SK-N-DZ (cell line): ENCODE data around the gene ZBTB22.
A peak's percentile ranks its signal among the peaks of the same experiment; 100 is the strongest.
"Not testable (repeated sequence)": the region's sequence is repeated elsewhere in the genome, so short reads cannot be mapped to it uniquely, and the experiment has no call there.

Experiments
- DNase-seq: peaks from one replicate; pipeline ENCODE4 v3.0.0-alpha.2; 2015; ENCODE audit warnings: low spot score

The ZBTB22 gene

DNA sequence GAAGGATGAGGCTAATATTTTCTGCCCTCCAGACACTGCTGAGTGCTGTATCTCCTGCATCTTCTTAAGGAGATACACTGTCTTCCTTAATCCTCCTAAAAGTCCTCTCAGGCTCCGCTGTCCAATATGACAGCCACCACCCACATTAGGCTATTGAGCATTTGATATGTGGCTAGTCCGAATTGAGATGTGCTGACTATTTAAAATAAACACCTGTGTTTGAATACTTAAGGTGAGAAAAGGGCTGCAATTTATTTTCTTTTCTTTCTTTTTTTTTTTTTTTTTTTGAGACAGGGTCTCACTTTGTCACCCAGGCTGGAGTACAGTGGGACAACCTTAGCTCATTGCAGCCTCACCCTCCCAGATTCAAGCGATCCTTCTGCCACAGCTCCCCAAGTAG is 15.7 kb downstream of the ZBTB22 start:
- no peak for DNase-seq

DNA sequence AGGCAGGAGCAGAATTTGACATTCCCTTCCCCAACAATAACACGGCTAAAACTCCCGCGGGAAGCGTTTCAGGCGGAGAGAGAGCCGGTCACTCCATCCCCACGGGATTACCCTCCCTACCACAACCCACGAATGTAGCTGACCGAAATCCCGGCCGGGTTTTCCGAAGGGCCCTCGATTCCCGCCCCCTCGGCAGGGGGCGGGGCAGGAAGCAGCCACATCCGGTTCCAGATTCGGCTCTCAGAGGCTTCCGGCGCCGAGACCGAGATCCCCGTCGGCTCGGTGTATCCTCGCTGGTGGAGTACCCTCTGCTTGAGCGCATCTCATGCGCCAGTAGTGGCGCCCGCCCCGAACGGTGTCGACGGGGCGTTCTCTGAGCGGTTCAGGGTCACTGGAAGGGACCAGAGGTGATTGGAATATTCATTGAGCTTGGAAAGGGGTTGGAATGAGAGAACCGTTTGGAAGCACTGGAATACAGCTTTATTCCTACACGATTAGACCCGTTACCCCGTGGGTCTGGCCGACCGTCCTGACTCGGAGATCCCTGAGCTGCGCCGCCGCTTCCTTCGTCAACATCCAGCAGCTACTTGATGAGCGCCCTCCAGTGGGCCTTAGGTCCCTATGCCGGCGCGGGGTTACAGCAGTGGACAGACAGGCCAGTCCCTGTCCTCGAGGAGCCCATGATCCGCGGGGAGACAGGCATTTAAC is 18.2 kb downstream of the ZBTB22 start:
- peak; percentile 94 for DNase-seq

DNA sequence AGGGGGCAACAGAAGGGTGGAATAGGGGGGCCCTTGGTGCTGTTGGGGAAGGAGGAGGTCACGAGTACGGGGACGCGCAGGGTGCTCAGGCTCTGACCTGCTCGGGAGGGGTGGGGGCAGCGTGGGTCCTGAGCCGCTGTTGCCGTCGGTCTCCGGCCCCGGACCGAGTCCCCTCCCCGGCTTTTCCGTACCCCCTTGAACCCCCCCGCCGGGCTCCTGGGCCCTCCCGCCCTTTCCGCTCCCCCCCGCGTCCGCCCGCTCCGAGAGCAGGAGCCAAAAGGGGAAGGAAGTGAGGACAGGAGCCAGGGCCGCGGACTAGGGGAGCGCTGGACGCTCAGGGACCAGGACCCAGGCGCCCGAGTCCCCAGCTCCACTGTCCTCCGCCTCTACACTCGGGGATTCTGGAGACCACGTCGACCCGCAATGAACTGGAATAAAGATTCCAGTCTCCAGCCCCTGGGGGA is 18.7 kb downstream of the ZBTB22 start, which contains the start of gene RGL2:
RGL2 (minus strand) TSS at position 170 of the 464 bp plus-strand sequence. CDS start 332 bp downstream, outside the sequence.
- DNase-seq = no peak

DNA sequence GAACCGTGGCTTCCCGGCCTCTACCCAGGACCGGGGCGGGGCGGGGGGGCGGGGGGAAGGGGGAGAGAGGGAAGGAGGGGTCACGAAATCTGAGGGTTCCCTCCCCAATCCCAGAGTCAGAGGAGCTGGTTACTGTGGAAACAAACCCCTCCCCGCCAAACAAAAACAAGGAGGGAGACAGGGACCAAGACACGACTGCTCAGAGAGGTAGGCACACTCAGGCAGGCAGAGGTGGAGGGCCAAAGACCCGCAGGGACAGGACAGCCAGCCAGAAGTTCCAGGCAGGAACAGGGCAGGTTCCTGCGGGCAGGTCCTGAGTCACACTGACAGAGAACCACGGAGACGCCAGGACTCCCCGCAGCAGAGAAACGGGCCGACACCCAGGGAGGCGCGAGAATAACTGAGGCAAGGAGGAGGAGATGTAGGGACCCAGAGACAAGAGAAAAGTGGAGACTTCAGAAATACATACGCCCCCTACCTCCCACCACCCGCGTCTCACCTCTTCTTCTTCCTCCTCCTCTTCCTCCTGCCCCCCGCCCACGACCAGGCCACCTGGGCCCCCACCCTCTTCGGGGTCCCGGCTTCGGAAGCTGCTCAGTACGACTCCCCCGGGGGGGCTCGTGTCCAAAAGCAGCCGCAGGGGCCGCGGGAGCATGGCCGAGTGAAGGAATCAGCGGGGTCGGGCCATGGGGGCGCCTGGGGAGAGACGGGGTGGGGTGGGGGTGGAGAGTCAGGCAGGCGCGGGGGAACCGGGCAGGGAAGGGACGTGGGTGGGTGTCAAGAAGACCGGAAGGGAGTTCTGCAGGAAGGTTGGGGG is 19.4 kb downstream of the ZBTB22 start:
- DNase-seq = peak; percentile 54

DNA sequence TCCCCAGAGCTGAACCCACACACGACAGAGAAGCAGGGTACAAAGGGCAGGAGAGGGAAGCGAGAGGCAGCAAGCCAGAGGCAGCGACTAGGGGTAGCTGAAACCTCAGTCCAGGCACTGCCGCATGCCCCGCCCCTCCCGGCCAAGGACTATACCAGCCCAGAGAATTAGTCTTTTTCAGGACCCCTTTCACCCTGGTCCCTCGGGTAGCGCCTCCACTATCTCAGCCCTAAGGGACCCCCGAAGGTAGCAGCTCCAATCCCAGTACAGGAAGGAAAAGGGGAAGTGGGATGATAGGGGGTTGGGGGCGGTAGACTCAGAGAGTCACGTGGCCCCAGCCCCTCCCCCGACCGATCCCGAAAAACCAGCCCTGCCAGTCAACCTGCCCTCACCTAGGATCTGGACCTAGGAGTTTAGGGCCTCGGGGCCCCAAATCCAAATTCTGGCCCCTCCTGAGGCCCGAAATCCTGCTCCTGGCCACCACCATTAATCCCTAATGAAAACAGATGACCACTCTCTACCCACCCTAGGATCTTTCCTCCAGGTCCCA is 20.1 kb downstream of the ZBTB22 start:
- DNase-seq = no peak

DNA sequence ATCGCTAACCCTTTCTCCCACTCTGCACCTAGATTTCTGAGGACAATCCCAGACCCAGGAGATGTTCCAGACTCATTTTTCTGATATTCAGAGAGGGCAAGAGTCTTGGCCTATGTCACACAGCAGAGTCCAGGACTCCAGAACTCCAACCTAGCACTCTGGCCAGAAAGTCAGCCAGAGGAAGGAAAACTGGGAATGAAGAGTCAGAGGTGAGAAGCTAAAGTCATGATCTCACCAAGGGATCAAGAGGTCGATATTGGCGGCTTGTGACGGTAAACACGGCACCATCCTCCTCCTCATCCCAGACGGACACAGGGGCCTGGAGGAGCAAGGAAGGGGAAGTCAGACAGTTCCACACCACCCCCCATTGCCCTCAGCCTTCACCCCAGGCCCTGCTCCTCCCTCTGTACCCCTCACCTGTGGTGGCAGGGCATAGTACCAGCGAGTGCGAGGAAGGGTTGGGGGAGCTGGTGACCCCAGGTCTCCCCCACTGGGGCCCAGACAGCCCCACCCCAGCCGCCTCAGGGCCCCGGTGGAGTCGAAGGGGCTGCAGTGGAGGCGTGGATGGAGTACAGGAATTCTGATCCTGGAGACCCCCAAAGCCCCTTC is 20.6 kb downstream of the ZBTB22 start:
- no peak for DNase-seq

DNA sequence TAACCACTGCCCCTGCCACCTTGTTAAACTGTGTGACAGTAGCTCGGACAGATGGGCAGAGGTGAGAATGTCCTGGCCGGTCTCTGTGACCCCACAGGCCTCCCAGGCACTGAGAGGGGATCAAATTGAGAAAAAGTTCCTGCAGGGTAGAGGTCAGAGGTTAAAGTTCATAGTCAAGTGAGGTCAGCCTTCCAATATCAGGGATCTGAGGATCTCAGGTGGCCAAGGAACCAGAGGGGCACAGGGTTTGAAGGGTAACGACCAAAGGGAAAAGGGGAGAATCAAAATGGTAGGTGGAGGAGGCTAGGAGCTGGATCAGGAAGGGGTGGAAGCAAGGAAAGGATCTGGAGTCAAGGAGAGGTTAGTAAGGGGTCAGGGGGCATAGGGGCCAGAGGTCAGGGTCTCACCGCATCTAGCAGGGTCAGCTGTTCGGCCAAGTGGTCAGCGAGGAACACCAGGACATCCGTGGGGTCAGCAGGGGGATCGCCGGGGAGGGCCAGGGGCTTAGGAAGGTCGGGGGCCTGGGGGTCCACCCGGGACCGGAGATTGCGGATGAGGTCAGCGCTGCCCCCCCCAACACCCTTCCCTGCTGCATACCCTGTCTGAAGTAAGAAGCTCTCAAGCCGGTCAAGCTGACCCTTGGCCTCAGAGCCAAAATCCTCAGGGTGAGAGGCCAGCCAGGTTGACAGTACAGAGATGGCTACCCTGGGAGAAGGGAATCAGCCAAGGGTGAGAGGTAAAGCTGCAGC is 21.7 kb downstream of the ZBTB22 start:
- DNase-seq = no peak

DNA sequence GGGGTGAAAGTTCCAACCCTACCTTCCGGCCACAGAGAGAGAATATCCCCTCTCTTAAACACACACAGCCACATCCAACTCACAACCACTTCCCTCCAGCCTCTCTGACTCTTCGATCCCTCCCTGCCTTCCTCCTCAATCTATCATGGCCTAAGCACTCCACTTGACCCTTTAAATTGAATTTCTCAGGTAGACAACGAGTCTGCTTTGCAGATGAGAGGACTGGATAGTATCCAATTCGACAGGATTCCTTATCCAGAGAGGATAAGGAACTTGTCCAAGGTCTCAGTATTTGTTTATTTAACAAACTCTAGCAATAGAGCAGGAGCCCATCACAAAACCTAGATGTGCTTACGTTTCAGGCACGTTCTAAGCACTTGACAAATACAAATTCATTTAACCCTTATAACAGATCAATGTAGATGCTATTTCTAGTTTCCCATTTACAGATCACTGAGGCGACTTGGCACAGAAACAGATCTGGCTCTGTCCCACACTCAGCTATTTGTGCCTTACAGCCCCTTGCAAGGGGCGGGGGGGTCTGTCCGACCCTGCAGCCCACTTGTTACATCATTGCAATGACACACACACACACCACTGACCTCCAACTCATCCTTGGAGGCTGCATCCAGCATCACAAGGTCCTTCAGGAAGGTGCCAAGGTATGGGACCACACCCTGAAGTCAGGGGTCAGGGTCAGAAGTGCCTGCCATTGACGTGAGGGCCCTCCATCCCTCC is 23.3 kb downstream of the ZBTB22 start:
- peak; percentile 78 for DNase-seq

DNA sequence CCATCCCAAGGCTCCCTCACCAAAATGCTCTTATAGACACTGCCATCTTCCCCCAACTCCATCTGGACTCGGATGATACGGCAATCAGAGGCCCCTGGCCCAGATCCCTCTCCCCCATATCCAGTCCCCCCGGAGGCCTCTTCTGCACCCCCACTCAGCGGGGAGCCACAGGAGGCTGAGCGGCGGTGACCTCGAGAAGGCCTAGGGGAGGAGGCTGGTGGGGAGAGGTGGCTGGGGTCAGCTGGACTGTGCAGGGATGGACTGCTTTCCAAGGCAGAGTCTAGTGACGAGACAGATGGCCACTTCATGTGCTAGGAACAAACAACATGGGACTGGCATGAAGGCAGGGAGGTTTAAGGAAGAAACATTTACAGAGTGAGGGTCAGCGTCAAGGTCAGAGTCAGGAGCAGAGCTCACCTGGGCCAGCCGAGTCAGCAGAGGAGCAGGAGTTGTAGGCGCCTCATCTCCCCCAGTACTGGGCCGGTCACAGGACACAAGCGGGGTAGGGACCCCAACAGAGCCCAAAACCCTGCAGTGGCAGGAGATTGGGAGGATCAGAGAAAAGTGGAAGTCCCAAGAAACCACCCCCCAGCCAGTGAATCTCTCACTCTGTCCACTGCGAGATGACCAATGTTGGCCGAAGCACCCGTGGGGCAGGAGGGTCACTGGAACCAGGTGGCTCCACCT is 24.4 kb downstream of the ZBTB22 start:
- DNase-seq = no peak

DNA sequence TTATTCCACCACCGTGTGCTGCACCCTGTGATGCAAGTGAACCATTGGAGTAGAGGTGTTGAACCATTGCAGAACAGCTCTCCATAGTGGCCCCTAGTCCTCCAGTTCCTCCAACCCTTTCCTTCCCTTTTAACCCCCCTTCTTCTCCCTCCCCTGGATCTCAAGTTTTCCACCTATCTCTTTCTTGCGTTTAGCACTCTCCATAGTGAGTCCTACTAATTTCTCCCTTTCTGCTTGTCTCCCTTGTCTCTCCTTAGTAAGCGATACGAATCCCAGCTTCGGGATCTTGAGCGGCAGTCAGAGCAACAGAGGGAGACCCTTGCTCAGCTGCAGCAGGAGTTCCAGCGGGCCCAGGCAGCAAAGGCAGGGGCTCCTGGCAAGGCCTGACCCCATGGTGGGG is 27.1 kb downstream of the ZBTB22 start:
- no peak for DNase-seq

DNA sequence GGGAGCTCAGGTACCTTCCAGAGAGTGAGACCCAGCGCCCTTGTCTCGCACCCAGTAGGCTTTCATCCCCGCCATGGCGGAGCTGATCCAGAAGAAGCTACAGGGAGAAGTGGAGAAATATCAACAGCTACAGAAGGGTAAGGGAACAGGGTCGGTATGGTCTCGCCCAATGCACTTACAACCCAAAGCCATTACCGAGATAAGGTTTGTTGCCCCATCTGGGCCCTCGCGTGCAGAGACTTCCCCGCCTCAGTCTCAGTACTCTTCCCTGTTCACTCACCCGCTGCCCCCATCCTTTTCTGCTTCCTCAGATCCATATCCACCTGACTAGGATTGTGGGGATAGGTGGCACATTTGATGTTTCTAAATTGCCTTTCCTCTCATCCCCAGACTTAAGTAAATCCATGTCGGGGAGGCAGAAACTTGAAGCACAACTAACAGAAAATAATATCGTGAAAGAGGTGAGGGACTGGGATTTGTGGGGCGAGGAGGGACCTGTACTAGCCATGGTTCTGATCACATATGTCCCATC is 27.7 kb downstream of the ZBTB22 start:
- no peak for DNase-seq

DNA sequence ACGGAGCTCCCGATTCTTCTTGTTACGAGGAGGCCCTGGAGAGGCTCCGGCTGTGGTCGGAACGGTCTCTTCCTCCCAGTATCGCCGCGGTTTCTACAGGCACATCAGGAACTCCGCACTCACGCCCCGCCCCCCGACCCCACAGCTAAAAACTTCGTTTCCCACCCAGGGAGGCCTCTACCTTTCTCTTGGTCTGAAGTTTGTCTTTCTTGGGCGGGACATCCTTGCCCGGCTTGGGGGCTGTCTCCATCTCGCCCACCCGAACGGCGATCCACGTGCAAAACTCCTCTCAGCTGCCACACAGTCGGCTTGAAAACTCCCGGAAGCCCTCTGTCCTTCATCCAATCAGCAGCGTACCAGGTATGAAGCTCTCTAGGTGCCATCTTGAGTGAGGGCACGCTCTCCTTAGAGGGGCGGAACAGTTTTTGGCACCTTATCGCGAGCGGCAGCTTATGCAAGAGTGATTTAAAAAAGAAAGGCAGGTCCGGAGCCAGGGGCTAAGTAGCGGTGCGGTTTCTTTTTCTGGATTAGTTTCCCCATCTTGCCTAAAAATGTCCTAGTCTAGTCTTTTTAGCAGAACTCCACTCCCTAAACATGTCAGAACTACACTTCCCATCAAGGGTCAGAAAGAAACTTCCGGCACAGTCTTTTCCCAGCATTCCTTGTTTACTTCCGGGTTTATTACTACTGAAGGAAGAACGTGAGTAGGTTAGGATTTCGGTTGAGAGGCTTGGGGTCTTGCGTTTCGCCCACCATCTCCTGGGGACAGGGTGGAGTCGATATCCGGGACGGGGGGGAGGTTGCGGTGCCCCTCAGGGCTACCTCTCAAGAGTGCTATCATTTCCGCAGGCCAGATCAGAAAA is 28.4 kb downstream of the ZBTB22 start, which contains the start of the genes PFDN6 and WDR46:
PFDN6 (plus strand) TSS at position 681 of the 863 bp plus-strand sequence. CDS start 256 bp downstream, outside the sequence.
WDR46 (minus strand) TSS at position 319 of the 863 bp plus-strand sequence; CDS start at position 250, 69 bp downstream.
- DNase-seq = peak; percentile 93

DNA sequence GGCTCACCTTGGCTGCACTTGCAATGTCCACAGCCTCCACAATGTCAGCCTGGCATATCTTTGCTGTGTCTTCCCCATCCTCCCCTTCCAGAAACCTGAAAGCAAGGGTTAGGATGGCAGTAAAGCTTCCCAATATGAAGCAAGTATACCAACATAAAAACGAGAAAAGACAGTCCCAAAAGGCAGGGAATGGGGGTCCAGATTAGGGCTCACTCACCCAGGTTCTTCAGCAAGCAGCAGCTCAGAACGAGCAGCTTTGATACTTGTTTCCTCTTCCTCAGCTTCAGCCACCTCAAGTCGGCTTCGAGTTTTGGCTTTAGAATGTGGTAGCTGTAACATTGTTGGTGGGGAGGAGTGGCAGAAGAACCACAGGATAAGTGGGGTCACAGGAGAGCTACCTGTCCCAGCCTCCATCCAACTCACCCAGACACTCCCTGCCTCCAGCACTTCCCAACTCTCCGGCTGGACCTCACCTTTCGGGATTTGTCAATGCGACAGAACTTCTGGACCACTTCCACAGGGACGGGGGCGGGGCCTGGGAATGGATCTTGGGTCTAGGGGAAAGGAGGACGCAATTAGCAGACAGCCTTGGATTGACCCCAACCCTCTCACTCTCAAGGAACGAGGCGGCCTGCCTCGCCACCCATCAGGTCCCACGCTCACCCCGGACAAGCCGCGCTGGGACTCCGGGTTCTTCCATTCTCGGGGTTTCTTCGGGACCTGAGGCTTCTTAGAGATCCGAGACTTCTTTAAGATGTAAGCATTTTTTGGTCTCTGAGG is 29.2 kb downstream of the ZBTB22 start:
- no peak for DNase-seq

DNA sequence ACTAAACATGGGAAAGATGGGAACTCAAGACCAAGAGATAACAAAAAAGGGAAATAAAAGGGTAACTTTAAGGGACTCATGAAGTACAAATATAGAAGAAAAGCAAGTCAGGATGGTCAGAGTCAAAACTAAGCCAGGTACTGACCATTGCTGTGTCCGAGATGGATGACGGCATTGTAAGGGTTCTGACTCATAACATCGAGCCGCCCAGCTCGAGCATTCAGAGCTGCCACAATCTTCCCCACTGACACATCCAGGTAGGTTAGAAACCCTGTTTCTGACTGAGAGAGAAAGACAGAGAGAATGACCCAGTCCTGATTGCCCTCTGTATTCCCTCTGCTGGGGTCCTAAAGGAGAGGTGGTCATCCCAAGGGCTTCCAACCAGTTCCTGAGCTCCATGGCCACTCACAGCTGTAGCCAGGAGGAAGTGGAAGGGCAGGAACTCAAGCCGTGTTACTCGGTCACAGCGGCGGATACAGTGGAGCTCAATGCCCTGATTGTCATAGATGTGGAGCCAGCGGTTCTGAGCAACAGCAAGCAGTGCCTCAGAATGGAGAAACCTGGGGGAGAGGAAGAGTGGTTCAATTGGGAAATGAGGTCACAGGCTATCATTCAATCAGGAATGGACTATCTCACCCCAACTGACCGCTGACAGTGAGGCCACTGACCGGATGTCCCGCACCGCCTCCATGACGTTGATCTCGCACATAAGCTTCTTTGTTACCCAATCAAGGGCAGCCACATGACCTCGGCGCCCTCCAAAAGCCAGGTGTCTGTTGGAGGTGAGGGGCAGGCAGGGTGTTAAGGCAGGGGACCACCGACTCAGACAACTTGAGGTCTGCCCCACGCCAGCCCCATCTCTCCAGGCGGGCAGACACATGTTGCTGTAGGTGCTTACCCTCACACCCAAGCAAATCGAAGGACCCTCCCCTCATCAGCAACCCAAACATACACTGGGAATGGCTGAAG is 30.3 kb downstream of the ZBTB22 start:
- DNase-seq = no peak

DNA sequence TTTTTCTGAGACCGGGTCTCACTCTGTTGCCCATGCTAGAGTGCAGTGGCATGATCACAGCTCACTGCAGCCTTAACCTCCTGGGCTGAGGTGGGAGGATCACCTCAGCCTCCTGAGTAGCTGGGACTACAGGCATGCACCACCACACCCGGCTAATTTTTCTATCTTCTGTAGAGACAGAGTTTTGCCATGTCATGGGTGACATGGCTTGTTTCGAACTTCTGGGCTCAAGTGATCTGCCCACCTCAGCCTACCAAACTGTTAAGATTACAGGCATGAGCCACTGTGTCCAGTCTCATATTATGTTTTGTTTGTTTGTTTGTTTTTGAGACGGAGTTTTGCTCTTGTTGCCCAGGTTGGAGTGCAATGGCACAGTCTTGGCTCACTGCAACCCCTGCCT is 32.3 kb downstream of the ZBTB22 start:
- DNase-seq = not testable (repeated sequence)

DNA sequence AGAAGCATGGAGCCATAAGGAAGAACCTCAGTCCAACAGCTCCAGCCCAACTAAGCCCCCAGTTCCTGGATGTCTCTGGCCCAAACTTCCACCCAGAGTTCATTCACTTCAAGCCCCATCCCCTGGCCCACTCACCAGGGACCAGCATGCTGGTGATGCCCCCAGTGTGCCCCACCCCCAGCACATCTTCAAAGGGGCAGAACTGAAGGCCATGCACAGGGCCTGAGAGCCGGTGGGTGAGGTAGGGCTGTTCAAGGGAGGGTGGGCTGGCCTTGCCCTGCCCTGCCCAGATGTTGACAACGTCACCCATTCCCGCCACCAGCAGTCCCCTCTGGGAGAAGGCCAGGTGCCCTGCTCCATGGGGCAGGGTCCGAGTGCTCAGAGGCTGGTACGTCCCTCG is 37.0 kb downstream of the ZBTB22 start:
- DNase-seq = no peak
